ENCODE data around the gene MYH6.

GRCh38 chr14:23355871-23356435, 52.1 kb downstream of the MYH6 start:
- TF ChIP-seq CTCF (IDR thresholded peaks at IDR 0.05) (no peak), POLR2A (IDR thresholded peaks at IDR 0.05) (no peak)

All from lower leg skin (tissue), 3 donors.